Omental fat pad (tissue), 4 donors: ENCODE measurements around the gene CALML5. TPM values are rescaled to one million over a fixed set of nuclear protein-coding genes. Genes with fewer than 3 reads are reported as not detected.

Source experiments
- ATAC-seq: fragments of 150-250 bp; one replicate; pipeline ENCODE4 v1.9.1; 2016; ENCODE audit warnings: mild to moderate bottlenecking, moderate library complexity; ENCODE audit not compliant: low FRiP score
- DNase-seq: peaks from one replicate; pipeline ENCODE4 v3.0.0-alpha.2; 2019; ENCODE audit warnings: low spot score
- total RNA-seq, 4 donors: library from RNA; depleted of rRNA; stranded (reverse); fragments of >200 nt; gene quantifications; one replicate each; pipeline ENCODE4 v1.1.0, GENCODE V29; 2016
- TF ChIP-seq, protein P1 (sequence below), 3 donors: fragments of 450-650 bp; IDR thresholded peaks; one replicate each; pipeline ENCODE4 v1.5.1; 2016 to 2017; ENCODE audit warnings: antibody characterized with exemption in 3 of 3, mild to moderate bottlenecking in 3 of 3, moderate library complexity in 2 of 3

The CALML5 gene
- total RNA-seq, 4 donors from 2014 or later: not detected

DNA sequence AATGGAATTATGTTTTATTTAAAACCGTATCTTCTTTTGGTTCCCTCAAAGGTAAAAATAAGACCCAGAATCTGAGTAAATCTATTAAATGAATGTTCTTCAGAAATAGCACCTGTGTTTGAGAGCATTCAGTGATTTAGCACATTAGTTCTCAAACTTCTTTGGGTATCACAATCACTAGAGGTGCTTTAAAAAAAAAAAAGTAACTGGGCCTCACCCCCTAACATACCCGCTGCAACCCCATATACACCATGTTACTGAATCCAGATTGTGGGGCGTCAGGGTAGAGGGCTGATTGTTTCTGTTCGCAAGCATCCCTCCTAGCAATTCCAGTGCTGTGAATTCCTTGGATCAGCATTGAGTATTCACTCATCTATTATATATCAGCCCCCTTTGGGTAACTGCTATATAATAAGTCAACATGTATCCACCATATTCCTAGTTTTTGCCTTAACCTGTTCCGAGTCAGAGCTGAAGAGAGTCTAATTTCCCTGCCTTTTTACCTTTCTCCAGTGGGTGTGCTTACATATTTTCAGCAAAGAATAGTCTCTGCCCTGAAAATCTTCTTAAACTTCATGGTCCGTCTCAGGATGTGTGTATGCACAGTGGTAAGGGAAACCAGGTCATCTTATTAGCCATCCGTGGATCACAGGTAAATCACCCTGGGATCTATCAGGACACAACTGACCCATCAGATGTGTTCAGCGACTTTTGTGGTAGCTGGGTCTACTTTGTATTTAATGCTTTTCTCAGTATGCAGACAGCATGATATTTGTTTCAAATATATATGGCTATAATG, 40.2 kb downstream of the CALML5 start:
- DNase-seq (no peak), ATAC-seq (no peak)
- TF ChIP-seq, protein P1, sequence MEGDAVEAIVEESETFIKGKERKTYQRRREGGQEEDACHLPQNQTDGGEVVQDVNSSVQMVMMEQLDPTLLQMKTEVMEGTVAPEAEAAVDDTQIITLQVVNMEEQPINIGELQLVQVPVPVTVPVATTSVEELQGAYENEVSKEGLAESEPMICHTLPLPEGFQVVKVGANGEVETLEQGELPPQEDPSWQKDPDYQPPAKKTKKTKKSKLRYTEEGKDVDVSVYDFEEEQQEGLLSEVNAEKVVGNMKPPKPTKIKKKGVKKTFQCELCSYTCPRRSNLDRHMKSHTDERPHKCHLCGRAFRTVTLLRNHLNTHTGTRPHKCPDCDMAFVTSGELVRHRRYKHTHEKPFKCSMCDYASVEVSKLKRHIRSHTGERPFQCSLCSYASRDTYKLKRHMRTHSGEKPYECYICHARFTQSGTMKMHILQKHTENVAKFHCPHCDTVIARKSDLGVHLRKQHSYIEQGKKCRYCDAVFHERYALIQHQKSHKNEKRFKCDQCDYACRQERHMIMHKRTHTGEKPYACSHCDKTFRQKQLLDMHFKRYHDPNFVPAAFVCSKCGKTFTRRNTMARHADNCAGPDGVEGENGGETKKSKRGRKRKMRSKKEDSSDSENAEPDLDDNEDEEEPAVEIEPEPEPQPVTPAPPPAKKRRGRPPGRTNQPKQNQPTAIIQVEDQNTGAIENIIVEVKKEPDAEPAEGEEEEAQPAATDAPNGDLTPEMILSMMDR (IDR thresholded peaks at IDR 0.05): no peak

DNA sequence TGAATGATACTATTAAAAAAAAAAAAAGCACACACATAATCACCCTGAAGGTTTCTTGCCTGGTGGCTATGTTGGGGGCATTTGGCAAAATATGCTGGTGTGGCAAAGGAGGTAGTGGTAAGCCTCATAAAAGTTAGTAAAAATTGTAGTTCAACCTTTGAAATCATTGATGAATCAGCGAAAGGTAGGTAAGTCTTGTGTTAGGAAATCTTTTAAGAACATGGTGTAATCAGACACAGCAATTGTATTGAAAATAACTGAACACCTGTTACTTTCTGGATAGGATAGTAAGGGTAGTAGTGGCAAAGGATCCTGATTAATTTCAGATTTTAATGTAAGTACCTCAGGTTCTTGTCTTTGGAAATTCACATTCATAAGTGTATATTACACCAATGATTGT, 40.9 kb downstream of the CALML5 start:
- ATAC-seq: no peak
- TF ChIP-seq, protein P1 (IDR thresholded peaks at IDR 0.05): no peak

DNA sequence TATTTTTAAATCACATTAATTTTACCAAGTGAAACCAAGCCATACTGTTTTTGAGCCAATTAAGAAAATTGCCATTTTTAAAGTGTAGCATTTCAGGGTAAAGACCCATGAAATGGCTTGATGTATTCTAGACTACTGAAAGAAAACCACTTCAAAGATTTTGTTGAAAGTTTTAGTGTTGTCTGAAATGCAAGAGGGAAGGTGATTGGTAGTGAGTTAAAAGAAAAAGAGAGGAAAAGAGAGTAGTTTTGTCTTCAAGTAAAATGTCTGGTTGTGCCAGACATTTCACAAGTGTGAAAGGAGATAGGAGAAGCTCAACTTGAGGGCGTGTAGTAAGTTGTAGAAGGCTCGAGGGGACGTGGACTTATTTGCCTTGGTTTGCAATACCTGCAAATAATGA, 41.6 kb downstream of the CALML5 start:
- DNase-seq: no peak
- no peak for ATAC-seq
- TF ChIP-seq, protein P1 (IDR thresholded peaks at IDR 0.05): no peak

More for the DNA sequence above, 40.9 kb downstream of the CALML5 start:
- no peak for DNase-seq

DNA sequence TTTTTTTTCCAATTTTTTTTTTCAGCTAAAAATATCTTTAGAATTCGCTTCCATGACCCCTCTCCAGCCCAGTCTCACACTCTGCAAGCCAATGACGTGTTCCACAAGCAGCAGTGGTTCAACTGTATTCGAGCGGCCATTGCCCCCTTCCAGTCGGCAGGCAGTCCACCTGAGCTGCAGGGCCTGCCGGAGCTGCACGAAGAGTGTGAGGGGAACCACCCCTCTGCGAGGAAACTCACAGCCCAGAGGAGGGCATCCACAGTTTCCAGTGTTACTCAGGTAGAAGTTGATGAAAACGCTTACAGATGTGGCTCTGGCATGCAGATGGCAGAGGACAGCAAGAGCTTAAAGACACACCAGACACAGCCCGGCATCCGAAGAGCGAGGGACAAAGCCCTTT, 42.8 kb downstream of the CALML5 start:
- no peak for ATAC-seq

DNA sequence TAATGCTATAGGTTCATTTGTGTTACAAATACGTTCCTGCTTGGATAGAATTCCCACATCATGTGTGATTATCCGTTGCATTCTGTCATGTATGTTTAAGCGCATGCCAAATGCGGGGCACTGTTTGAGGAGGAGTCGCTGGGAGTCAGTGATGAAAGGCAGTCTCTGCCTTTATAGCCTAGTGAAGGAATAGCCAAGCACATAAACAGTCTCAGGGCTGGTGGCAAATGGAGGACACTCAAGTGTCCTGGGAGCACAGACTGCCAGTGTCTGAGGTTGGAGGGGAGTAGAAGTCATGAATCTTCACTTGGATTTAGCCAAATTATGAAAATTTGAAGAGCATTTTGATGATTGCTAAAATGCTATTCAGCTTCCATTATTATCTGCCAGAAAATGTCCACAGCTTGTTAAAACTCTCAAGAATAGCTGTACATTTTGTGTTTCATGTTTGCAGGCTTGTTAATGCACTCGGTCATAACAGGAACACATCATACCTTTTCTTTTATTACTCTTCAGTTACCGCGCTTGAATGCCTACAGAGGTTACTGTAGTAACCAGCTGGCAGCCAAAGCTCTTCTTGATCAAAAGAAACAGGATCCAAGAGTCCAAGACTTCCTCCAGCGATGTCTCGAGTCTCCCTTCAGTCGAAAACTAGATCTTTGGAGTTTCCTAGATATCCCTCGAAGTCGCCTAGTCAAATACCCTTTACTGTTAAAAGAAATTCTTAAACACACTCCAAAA, 45.5 kb downstream of the CALML5 start:
- TF ChIP-seq, protein P1 (IDR thresholded peaks at IDR 0.05): no peak
- ATAC-seq (no peak), DNase-seq (no peak)

More for the DNA sequence above, 42.8 kb downstream of the CALML5 start:
- TF ChIP-seq, protein P1 (IDR thresholded peaks at IDR 0.05): no peak
- no peak for DNase-seq

DNA sequence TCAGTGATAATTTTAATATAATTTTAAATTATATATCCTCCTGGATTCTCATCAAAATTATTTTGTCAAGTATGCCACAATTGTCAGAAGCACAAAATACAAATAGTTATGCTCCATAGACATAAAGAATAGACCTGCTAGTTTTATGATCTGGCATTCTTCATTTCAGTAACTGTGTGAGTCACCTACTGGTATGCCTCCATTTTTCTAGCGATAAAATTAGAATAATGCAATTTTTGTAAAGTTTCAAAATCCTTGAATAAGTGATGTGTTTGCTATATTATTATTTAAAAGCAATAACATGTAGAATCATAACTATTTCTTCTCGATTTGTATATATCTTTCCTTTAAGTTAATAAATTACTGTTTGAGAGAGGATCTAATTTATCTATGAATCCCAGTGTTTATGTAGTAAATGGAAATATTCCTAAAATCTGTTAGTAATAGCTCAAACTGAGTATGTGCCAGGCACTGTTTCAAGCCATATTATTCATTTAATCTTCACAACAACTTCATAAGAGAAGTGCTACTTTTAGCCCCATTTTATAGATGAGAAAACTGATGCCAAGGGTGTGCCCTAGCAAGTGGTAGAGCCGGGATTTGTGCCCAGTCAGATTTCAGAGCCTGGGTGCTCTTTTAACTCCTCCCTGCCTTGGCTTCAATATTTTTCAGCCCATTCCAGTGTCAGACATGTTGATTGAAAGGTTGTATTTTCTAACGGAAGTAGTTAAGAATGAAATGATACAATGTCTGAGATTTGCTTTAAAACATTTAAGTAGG, 48.6 kb downstream of the CALML5 start:
- ATAC-seq: no peak
- TF ChIP-seq, protein P1 (IDR thresholded peaks at IDR 0.05): no peak
- no peak for DNase-seq
